Body of pancreas (tissue), 4 donors: Measurements from ENCODE around the gene SLC16A11. TPM values are rescaled to one million over a fixed set of nuclear protein-coding genes. Genes with fewer than 3 reads are reported as not detected.

Experiments used
- ATAC-seq: fragments of 150-250 bp; one replicate; pipeline ENCODE4 v1.9.1; 2016
- DNase-seq, 4 donors: peaks; one replicate each; pipeline ENCODE4 v3.0.0-alpha.2; 2019
- H3K27ac ChIP-seq, 4 donors: fragments of 200-600 bp; sonication (generic); 1 replicate in 3 of 4; 2 replicates in 1 of 4; pipeline versions ENCODE4 v1.5.1 to v1.6.1; 2016 to 2019; ENCODE audit warnings: mild to moderate bottlenecking in 1 of 4, mixed read lengths in 1 of 4, moderate library complexity in 1 of 4
- H3K27me3 ChIP-seq, 2 donors: fragments of 200-600 bp; sonication (generic); one replicate each; pipeline ENCODE4 v1.6.0; 2016; ENCODE audit warnings: mild to moderate bottlenecking in 1 of 2
- H3K36me3 ChIP-seq, 2 donors: fragments of 200-600 bp; sonication (generic); replicated peaks in 1 of 2; 2 replicates each; pipeline ENCODE4 v1.5.1; 2016; ENCODE audit warnings: low read depth in 2 of 2; ENCODE audit not compliant: insufficient read depth in 1 of 2
- H3K4me1 ChIP-seq: fragments of 200-600 bp; sonication (generic); one replicate; pipeline ENCODE4 v1.6.0; 2016
- H3K4me3 ChIP-seq, 2 donors: fragments of 200-600 bp; sonication (generic); 1 replicate in 1 of 2; 2 replicates in 1 of 2; pipeline ENCODE4 v1.5.1; 2016 to 2019
- H3K9me3 ChIP-seq, 3 donors: fragments of 200-600 bp; sonication (generic); 1 replicate in 2 of 3; 2 replicates in 1 of 3; pipeline ENCODE4 v1.5.1; 2016
- POLR2A ChIP-seq, 3 donors: fragments of 450-650 bp; IDR thresholded peaks; one replicate each; pipeline ENCODE4 v1.6.1; 2016; ENCODE audit warnings: antibody characterized with exemption in 3 of 3, mild to moderate bottlenecking in 2 of 3
- WGBS, 2 donors: methylation state at CpG; one replicate each; pipeline ENCODE4 v1.1.5; 2017; 5-methylcytosine and 5-hydroxymethylcytosine counted together
- intact Hi-C: fragments of 100-400 bp; cut with DNase I; formaldehyde crosslinking; loops from one replicate; pipeline ENCODE4 v1.15.1; 2023
- total RNA-seq, 2 donors: library from RNA; depleted of rRNA; stranded (reverse); fragments of >200 nt; gene quantifications; one replicate each; pipeline ENCODE4 v1.1.0, GENCODE V29; 2016
- TF ChIP-seq, protein P1 (sequence below), 7 experiments: fragments of 450-650 bp in 4 of 7; fragments of 200-600 bp in 3 of 7; sonication (generic) in 3 of 7; IDR thresholded peaks; one replicate each; pipeline ENCODE4 v1.5.1; 2016 to 2019; ENCODE audit warnings: antibody characterized with exemption in 7 of 7

Gene SLC16A11
- total RNA-seq, 2 donors from 2014 or later: 4.2 to 10.9 TPM

DNA sequence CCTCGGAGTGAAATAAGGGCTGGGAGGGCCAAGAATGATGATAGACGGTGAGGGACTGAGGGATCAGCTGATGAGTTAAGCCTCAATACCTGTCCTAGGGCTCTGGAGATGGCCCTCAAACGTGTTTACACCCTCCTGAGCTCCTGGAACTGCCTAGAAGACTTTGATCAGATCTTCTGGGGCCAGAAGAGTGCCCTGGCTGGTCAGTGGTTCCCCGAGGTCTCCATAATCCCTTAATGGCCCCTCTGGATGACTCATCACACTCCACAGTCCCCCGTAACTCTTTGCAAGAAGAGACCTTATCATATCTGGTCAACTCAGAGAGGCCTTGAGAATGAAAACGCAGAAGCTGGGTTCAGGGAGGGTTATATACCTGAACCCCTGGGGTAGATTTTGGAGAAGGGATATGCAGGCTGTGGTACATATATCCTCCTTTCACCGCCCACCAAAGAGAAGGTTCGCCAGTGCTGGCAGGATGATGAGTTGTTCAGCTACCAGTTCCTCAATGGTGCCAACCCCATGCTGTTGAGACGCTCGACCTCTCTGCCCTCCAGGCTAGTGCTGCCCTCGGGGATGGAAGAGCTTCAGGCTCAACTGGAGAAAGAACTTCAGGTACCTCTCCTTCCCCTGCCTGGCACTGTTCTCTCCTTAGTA lies 44.9 kb downstream of the SLC16A11 start:
- peaks cover 6 to 17% of the 10 kb centered on the region in 2 donors for H3K36me3 ChIP-seq
- 83 to 88% methylated on average over 10 to 11 of the region's 11 CpGs for WGBS, 2 donors

DNA sequence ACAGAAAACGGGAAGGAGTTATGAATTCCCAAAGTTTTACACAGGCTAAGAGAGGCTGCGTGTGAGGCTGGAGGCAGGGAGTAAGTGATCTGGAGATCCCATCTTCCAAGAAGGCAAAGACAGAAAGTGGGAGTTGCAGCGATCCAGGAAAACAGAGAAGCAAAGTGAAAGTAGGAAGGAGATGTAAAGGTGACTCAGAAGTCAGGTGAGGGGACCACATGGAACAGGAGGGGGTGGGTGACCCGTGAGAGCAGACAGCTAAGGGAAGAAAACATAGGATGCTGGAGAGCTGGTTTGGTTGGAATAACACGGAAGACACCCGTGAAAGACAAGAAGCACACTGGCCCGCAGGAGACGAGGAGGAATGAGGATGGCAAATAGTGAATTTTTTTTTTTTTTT lies 46.7 kb downstream of the SLC16A11 start:
- Histone ChIP-seq H3K4me3 (no peak overlapping the region), H3K27ac (no peak overlapping the region), H3K4me1 (peaks cover 11% of the 10 kb centered on the region), H3K9me3 (no peaks in the 10 kb centered on the region), H3K36me3 (peaks cover 4 to 13% of the 10 kb centered on the region in 2 donors), H3K27me3 (no peaks in the 10 kb centered on the region)
- WGBS, 2 donors: 80 to 92% methylated on average over 8 of the region's 8 CpGs
- TF ChIP-seq, protein P1, sequence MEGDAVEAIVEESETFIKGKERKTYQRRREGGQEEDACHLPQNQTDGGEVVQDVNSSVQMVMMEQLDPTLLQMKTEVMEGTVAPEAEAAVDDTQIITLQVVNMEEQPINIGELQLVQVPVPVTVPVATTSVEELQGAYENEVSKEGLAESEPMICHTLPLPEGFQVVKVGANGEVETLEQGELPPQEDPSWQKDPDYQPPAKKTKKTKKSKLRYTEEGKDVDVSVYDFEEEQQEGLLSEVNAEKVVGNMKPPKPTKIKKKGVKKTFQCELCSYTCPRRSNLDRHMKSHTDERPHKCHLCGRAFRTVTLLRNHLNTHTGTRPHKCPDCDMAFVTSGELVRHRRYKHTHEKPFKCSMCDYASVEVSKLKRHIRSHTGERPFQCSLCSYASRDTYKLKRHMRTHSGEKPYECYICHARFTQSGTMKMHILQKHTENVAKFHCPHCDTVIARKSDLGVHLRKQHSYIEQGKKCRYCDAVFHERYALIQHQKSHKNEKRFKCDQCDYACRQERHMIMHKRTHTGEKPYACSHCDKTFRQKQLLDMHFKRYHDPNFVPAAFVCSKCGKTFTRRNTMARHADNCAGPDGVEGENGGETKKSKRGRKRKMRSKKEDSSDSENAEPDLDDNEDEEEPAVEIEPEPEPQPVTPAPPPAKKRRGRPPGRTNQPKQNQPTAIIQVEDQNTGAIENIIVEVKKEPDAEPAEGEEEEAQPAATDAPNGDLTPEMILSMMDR (IDR thresholded peaks at IDR 0.05): no peak
- TF ChIP-seq POLR2A (IDR thresholded peaks at IDR 0.05): no peak
- intact Hi-C loops: loop anchor here (10.0 kb wide), 1 partner anchor 322 kb away; no protein-coding TSS in a partner anchor
- DNase-seq (no peak), ATAC-seq (no peak)

More for the DNA sequence above, 44.9 kb downstream of the SLC16A11 start:
- no peak overlapping the region for H3K4me3 ChIP-seq
- ATAC-seq: no peak
- DNase-seq: no peak
- no peaks in the 10 kb centered on the region for H3K9me3 ChIP-seq
- no peak overlapping the region for H3K27ac ChIP-seq
- TF ChIP-seq POLR2A (IDR thresholded peaks at IDR 0.05): no peak
- TF ChIP-seq, protein P1 (IDR thresholded peaks at IDR 0.05): no peak
- H3K4me1 ChIP-seq: peaks cover 11% of the 10 kb centered on the region
- no peaks in the 10 kb centered on the region for H3K27me3 ChIP-seq
- intact Hi-C loops: loop anchor here (10.0 kb wide), 1 partner anchor 324 kb away; no protein-coding TSS in a partner anchor

DNA sequence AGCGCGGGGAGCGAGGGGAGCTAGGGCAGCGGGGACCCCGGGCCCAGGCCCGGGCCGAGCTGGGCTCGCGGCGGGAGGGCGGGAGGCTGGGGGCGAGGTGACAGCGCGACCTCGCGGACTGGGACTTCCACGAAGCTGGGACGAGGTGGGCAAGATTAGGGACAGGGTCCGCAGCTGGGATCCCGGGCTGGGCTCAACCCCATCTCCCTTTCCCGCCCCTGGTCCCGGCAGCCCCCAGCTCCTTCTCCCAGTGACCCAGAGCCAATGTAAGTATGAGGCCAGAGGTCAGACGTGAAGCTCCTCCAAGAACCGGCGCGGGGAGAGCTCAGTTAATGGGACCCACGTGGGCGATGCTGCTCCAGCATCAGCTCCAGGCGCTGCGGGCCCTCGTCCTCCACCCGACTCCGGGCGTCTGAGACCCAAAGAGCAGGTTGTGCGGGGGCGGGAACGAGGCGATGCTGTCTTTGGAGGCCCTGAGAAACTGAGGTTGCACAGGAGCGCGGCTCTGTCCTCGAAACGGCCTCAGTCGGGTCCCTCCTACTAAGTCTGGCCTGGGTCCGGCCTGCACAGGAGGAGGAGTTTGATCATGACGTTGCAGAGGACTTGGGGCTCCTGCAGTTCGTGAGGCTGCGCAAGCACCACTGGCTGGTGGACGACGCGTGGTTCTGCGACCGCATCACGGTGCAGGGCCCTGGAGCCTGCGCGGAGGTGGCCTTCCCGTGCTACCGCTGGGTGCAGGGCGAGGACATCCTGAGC lies 47.5 kb downstream of the SLC16A11 start:
- WGBS, 2 donors: 54 to 79% methylated on average over 28 to 56 of the region's 58 CpGs

DNA sequence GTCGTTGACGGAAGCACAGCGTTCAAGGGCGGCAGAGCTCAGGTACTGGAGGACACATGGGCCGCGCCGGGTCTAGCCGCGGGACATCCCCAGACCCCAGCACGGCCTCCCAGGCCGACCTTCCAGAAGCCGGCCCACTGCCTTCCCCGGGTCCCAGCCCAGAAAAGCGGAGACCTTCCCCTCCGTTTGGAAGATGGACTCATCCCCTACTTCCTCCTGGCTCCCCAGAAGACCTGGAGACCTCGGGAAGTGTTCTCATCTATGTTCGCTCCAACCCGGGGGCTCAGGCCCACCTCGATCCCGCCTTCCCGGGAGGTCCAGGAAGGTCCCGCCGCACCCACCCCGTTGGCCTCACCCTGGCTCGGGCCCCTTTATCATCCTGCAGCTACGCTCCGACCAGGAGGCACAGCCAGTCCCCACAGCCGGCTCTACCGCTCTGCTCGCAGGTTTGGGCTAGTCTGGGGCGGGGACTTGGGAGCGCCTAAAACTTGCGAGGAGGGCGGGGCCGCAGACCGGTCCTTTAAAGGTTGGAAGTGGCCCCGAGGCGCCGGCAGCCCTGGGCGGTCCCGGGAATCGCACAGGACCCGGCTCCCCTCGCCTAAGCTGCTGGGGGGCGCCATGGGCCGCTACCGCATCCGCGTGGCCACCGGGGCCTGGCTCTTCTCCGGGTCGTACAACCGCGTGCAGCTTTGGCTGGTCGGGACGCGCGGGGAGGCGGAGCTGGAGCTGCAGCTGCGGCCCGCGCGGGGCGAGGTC lies 48.2 kb downstream of the SLC16A11 start, which contains the start of gene ALOX12:
Gene ALOX12 (plus strand): TSS at position 550 of the 756 bp plus-strand sequence. CDS start 69 bp downstream, at position 619.
- no peak for DNase-seq
- intact Hi-C loops: loop anchor here (10.0 kb wide), 1 partner anchor 321 kb away; no protein-coding TSS in a partner anchor
- Histone ChIP-seq H3K27ac (no peak within 1 kb of the TSS), H3K4me1 (peaks cover 11% of the 10 kb centered on the region), H3K4me3 (no peak within 1 kb of the TSS), H3K9me3 (no peaks in the 10 kb centered on the region), H3K27me3 (no peaks in the 10 kb centered on the region), H3K36me3 (peaks cover 0 to 8% of the 10 kb centered on the region in 2 donors)
- TF ChIP-seq, protein P1 (IDR thresholded peaks at IDR 0.05): no peak
- no peak for TF ChIP-seq POLR2A (IDR thresholded peaks at IDR 0.05)
- WGBS, 2 donors: 20 to 51% methylated on average over 10 to 59 of the region's 64 CpGs
- peak; percentile 65 for ATAC-seq

More for the DNA sequence above, 47.5 kb downstream of the SLC16A11 start:
- intact Hi-C loops: loop anchor here (10.0 kb wide), 1 partner anchor 322 kb away; no protein-coding TSS in a partner anchor
- ATAC-seq (no peak), DNase-seq (no peak)
- Histone ChIP-seq H3K4me3 (no peak overlapping the region), H3K27me3 (no peaks in the 10 kb centered on the region), H3K36me3 (peaks cover 0 to 10% of the 10 kb centered on the region in 2 donors), H3K9me3 (no peaks in the 10 kb centered on the region), H3K4me1 (peaks cover 11% of the 10 kb centered on the region), H3K27ac (no peak overlapping the region)
- TF ChIP-seq POLR2A (IDR thresholded peaks at IDR 0.05): no peak
